CD4-positive, alpha-beta T cell treated with Interleukin-2 at 100 ng/mL for 4 hours (primary cell): ENCODE measurements around the gene CCDC197.

ENCODE experiments used
- DNase-seq: peaks from one replicate; pipeline ENCODE4 v3.0.0-alpha.2; 2020; ENCODE audit warnings: low spot score

Gene CCDC197

GRCh38 chr14:94025720-94026119 lies 28.6 kb downstream of the CCDC197 start:
- no peak for DNase-seq

- peak; percentile 99 for DNase-seq
Measured at GRCh38 chr14:94026173-94026888, 29.2 kb downstream of the CCDC197 start, which contains the start of gene OTUB2. TSS of gene OTUB2 (plus strand) at chr14:94026340. CDS start at chr14:94026538, 198 bp downstream.

GRCh38 chr14:94026889-94027469 lies 29.9 kb downstream of the CCDC197 start:
- no peak for DNase-seq

GRCh38 chr14:94027566-94028449 lies 30.7 kb downstream of the CCDC197 start:
- DNase-seq = no peak

GRCh38 chr14:94028450-94028826 lies 31.3 kb downstream of the CCDC197 start:
- DNase-seq = peak; percentile 53

GRCh38 chr14:94029265-94029664 lies 32.2 kb downstream of the CCDC197 start:
- DNase-seq = no peak

GRCh38 chr14:94029671-94030203 lies 32.6 kb downstream of the CCDC197 start:
- no peak for DNase-seq

- no peak for DNase-seq
Measured at GRCh38 chr14:94030571-94030970, 33.5 kb downstream of the CCDC197 start.

GRCh38 chr14:94031161-94031882 lies 34.2 kb downstream of the CCDC197 start:
- DNase-seq = no peak

GRCh38 chr14:94031883-94032279 lies 34.8 kb downstream of the CCDC197 start:
- no peak for DNase-seq

GRCh38 chr14:94034886-94035285 lies 37.8 kb downstream of the CCDC197 start:
- DNase-seq = no peak

- peak; percentile 78 for DNase-seq
Measured at GRCh38 chr14:94036313-94037167, 39.4 kb downstream of the CCDC197 start.

GRCh38 chr14:94037954-94038353 lies 40.9 kb downstream of the CCDC197 start:
- DNase-seq = no peak

GRCh38 chr14:94038510-94038909 lies 41.4 kb downstream of the CCDC197 start:
- no peak for DNase-seq

GRCh38 chr14:94038921-94039629 lies 42.0 kb downstream of the CCDC197 start:
- DNase-seq = no peak

- DNase-seq = no peak
Measured at GRCh38 chr14:94040247-94040646, 43.1 kb downstream of the CCDC197 start.

- DNase-seq = no peak
Measured at GRCh38 chr14:94040796-94041195, 43.7 kb downstream of the CCDC197 start.

- DNase-seq = no peak
Measured at GRCh38 chr14:94041551-94042346, 44.6 kb downstream of the CCDC197 start.

- DNase-seq = no peak
Measured at GRCh38 chr14:94042433-94043091, 45.5 kb downstream of the CCDC197 start.
